Glutamatergic neuron (in vitro differentiated cells): Measurements from ENCODE around the gene SLC6A11. TPM values are rescaled to one million over a fixed set of nuclear protein-coding genes. Genes with fewer than 3 reads are reported as not detected.

Source experiments
- DNase-seq: peaks from one replicate; pipeline ENCODE4 v3.0.0; 2022
- H3K27ac Mint-ChIP-seq: one replicate; pipeline ENCODE4 v1.8.0; 2020; ENCODE audit warnings: mild to moderate bottlenecking, mixed read lengths, inconsistent platforms; ENCODE audit not compliant: unreplicated experiment
- H3K27me3 Mint-ChIP-seq: one replicate; pipeline ENCODE4 v1.8.0; 2020; ENCODE audit warnings: mild to moderate bottlenecking, moderate library complexity, mixed read lengths, inconsistent platforms; ENCODE audit not compliant: unreplicated experiment
- H3K36me3 Mint-ChIP-seq: one replicate; pipeline ENCODE4 v1.8.0; 2020; ENCODE audit warnings: mild to moderate bottlenecking, mixed read lengths, inconsistent platforms; ENCODE audit not compliant: unreplicated experiment
- H3K4me1 Mint-ChIP-seq: one replicate; pipeline ENCODE4 v1.8.0; 2020; ENCODE audit warnings: mild to moderate bottlenecking, low read depth, mixed read lengths, inconsistent platforms; ENCODE audit not compliant: unreplicated experiment
- H3K4me3 Mint-ChIP-seq: one replicate; pipeline ENCODE4 v1.8.0; 2020; ENCODE audit warnings: mild to moderate bottlenecking, mixed read lengths, inconsistent platforms; ENCODE audit not compliant: unreplicated experiment
- H3K9me3 Mint-ChIP-seq: one replicate; pipeline ENCODE4 v1.8.0; 2020; ENCODE audit warnings: mild to moderate bottlenecking, moderate library complexity, mixed read lengths, inconsistent platforms; ENCODE audit not compliant: unreplicated experiment
- CTCF ChIP-seq: fragments of 200-600 bp; sonication (generic); IDR thresholded peaks from one replicate; pipeline ENCODE4 v1.5.0; 2021; ENCODE audit not compliant: partially characterized antibody, unreplicated experiment
- total RNA-seq: library from RNA; stranded (reverse); fragmentation: NEBNext Ultra II Directional; extraction: Animal tissue kit (Norgen Biotek cat#: 25700); gene quantifications from one replicate; pipeline ENCODE4 v1.2.1, GENCODE V29; 2021; ENCODE audit not compliant: unreplicated experiment

Gene SLC6A11
- total RNA-seq, 1 donor from 2014 or later, result not detected

GRCh38 chr3:10887015-10887414 lies 71.0 kb downstream of the SLC6A11 start:
- Mint-ChIP-seq H3K36me3 (no peaks in the 10 kb centered on the region), H3K27me3 (peaks cover 14% of the 10 kb centered on the region), H3K27ac (no peak overlapping the region), H3K4me3 (no peak overlapping the region), H3K4me1 (no peaks in the 10 kb centered on the region), H3K9me3 (peaks cover 6% of the 10 kb centered on the region)
- TF ChIP-seq CTCF, result no peak
- no peak for DNase-seq

- TF ChIP-seq CTCF, result no peak
- H3K4me1 Mint-ChIP-seq, result no peaks in the 10 kb centered on the region
- no peaks in the 10 kb centered on the region for H3K36me3 Mint-ChIP-seq
- DNase-seq, result no peak
- H3K27me3 Mint-ChIP-seq, result peaks cover 12% of the 10 kb centered on the region
- no peak overlapping the region for H3K4me3 Mint-ChIP-seq
- H3K27ac Mint-ChIP-seq, result no peak overlapping the region
- H3K9me3 Mint-ChIP-seq, result peaks cover 6% of the 10 kb centered on the region
Measured at GRCh38 chr3:10888518-10889090, 72.6 kb downstream of the SLC6A11 start.

- no peak overlapping the region for H3K4me3 Mint-ChIP-seq
- H3K36me3 Mint-ChIP-seq, result no peaks in the 10 kb centered on the region
- no peak for DNase-seq
- no peak for TF ChIP-seq CTCF
- H3K27me3 Mint-ChIP-seq, result peaks cover 12% of the 10 kb centered on the region
- H3K27ac Mint-ChIP-seq, result no peak overlapping the region
- H3K9me3 Mint-ChIP-seq, result peaks cover 6% of the 10 kb centered on the region
- no peaks in the 10 kb centered on the region for H3K4me1 Mint-ChIP-seq
Measured at GRCh38 chr3:10889206-10889960, 73.4 kb downstream of the SLC6A11 start.

GRCh38 chr3:10890665-10891064 lies 74.6 kb downstream of the SLC6A11 start:
- TF ChIP-seq CTCF, result no peak
- peaks cover 6% of the 10 kb centered on the region for H3K9me3 Mint-ChIP-seq

GRCh38 chr3:10892622-10893021 lies 76.6 kb downstream of the SLC6A11 start:
- H3K4me1 Mint-ChIP-seq, result no peaks in the 10 kb centered on the region
- H3K9me3 Mint-ChIP-seq, result peaks cover 6% of the 10 kb centered on the region
- no peaks in the 10 kb centered on the region for H3K27me3 Mint-ChIP-seq
- no peak overlapping the region for H3K27ac Mint-ChIP-seq
- no peak overlapping the region for H3K4me3 Mint-ChIP-seq
- H3K36me3 Mint-ChIP-seq, result no peaks in the 10 kb centered on the region
- no peak for TF ChIP-seq CTCF
- no peak for DNase-seq

More at GRCh38 chr3:10890665-10891064, 74.6 kb downstream of the SLC6A11 start:
- Mint-ChIP-seq H3K36me3 (no peaks in the 10 kb centered on the region), H3K27ac (no peak overlapping the region), H3K27me3 (peaks cover 8% of the 10 kb centered on the region), H3K4me3 (no peak overlapping the region), H3K4me1 (no peaks in the 10 kb centered on the region)
- DNase-seq, result no peak
